HuH-7 (cell line): ENCODE measurements around the gene CSRNP3.
"Not testable (repeated sequence)": the region's sequence is repeated elsewhere in the genome, so short reads cannot be mapped to it uniquely, and the experiment has no call there.

Experiments used
- DNase-seq: peaks from one replicate; pipeline ENCODE4 v3.0.0; 2011; ENCODE audit warnings: low spot score

Gene CSRNP3

DNA sequence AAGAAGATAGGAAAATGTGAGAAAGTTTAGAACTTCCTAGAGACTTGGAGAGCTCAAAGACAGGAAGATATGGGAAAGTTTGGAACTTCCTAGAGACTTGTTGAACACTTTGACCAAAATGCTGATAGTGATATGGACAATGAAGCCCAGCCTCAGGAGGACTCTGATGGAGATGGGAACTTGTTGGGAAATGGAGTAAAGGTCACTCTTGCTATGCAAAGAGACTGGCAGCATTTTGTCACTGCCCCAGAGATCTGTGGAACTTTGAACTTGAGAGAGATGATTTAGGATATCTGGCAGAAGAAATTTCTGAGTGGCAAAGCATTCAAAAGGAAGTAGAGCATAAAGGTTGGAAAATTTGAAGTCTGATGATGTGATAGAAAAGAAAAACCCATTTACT lies 121.5 kb downstream of the CSRNP3 start:
- not testable (repeated sequence) for DNase-seq

DNA sequence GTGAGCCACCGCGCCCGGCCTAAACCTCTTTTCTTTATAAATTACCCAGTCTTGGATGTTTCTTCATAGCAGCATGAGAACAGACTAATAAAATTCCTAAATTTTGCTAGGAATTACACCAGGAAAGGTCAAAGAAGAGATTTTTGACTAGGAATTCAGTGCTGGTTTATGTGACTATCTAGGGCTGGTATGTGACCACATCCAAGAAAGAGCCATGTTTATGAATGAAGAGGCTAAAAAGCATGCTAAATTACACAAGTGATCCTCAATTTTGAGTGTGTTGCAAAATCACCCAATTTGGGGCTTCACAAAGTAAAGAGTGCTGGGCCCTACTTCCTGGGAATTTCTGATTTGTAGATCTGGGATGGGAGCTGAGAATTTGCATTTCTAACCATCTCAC lies 123.6 kb downstream of the CSRNP3 start:
- no peak for DNase-seq

DNA sequence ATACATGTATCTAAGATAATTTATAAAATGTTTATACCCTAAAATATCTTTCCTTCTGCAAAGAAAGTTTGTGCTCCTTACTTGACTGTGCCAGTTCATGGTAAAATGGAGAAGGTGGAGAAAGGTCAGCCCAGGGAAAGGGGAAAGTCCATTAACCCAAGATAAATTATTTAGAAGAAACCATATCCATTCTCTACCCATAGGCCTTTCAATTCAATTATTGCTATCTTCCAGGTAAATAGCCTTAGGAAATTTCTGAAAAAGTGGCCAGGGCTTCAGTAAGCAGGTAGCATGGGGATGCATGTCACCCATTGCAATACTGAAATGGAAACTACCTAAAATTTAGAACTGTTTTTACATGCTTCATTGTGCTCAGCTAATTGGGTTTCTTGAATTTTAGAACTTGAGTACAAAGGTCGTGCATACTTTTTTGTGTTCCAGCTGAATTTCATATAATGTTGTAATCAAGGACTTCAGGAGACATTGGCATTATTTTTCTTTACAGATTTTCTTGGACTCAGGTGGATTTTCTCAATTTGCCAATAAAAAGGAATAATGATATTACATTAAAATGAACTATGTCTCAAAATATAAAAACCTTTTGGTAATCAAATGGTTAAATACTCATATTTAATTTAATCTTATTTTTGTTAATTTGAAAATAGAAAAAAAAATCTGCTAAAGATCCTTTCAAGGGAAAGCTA lies 124.9 kb downstream of the CSRNP3 start:
- DNase-seq = no peak

DNA sequence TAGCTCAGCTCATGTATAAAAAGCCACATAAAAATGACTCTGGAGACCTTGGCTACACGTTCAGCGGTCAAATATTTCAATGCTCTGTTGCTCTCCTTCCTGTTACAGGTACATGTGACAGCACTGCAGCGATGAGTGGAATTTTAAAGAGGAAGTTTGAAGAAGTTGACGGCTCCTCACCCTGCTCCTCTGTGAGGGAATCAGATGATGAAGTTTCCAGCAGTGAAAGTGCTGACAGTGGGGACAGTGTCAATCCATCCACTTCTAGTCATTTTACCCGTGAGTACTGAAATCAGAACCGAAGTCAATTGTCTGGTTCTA lies 125.4 kb downstream of the CSRNP3 start:
- no peak for DNase-seq

DNA sequence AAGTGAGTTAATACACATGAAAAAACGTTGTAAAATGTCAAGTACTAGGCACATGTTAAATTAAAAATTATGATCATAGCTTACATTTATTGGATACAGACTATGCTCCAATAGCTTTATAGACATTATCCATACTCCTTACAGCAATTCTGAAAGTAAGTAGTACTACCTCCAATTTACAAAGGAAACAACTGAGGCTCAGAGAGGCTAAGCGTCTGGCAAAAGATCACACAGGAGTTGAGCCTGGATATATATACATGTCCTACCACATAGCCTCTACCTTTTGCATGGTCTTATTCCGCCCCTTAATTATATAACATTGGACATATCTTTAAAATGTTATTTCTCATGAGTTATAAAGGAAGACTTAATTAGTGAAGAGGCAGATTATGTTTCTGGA lies 127.3 kb downstream of the CSRNP3 start:
- no peak for DNase-seq

DNA sequence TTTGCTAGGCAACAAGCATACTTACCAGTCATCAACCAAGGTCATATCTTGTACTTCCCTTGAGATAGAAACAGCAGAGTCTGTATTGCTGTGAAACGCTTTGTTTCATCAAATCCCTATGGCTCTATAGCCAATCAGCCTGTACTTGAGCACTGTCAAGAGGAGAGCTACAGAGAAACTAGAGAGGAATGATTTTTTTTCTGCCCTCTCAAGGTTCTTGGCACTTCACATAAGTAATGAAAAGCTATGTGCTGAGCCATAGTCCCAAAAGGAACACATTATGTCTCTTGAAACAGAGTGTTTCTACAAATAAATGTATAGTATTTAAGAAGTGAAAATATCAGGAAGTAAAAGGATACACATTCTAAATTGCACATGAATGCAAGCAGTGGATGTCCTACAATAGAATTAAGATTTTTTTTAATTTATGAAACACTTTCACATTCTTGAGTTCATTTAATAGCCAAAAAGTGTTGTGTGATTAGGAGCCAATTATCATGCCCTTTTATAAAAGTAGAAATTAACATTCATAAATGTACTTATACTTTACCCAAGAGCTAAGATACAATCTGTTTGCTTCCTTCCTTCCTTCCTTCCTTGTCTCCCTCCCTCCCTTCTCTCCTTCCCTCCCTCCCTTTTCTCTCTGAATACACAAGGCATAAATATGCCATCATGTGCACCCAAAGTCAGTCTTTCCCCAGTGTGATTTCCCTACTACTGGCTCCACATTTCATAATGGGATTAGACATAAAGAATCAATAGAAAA lies 131.8 kb downstream of the CSRNP3 start:
- peak; percentile 36 for DNase-seq

DNA sequence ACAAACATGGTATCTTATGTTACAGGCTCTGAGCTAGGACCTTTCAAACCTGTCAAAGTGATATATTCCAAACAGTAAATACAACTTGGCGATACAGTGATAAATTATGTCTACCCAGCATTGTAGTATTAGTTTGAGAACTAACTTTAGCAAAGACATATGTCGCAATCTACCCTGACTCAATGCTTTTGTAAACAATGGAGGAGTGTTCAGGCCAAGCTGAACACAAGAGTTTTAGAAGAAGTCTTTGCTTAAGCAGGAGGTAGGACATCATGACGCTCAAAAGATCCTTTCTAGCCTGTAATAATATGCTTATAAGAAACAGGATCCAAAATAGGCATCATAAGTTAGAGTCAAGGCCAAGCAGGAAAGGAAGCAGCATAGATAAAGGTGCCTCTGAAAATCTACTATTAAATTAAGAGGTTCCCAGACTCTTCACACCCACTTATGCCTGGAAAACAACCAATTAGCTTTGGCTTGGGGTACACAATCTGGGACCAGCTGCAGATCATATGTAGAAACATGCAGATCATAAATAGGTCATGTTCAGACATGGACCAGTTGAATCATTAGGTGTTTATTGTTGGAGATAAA lies 132.5 kb downstream of the CSRNP3 start:
- peak; percentile 18 for DNase-seq

DNA sequence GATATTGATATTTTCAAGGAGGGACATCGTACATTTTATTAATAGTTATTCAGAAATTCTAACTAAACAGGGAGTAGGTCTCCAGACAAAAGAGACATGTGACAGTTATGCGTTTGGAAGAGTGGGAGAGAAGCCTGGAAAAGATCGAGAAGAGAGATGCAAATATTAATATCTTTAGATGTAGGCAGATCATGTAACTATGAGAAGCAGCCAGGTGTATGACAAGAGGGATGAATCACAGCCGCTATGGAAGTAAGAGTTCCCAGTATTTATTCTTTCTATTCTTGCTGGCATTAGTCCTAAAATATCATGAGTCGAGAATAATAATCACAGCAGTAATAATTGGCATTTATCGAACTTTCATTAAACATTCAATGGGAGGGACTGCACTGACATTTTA lies 140.2 kb downstream of the CSRNP3 start:
- DNase-seq = no peak

DNA sequence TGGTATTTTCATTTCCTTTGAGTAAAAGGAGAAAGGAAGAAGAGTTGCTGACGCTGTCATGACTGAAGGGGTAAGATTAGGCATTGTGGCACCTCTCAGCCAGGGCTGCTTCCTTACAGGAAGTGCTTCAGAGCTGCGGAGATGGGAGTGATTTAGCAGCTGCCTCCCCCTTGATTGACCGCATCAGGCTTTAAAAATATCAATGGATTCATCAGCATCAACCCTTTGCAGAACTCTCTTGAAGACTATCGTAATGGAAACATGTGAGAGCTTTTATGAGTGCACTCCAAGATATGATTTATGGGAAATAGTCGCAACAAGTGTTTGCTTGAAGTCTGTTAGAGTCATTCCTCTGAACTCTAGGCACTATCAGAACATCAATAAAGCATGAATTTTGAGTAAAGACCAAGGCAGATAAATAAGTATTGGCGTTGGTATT lies 141.1 kb downstream of the CSRNP3 start:
- DNase-seq = no peak

DNA sequence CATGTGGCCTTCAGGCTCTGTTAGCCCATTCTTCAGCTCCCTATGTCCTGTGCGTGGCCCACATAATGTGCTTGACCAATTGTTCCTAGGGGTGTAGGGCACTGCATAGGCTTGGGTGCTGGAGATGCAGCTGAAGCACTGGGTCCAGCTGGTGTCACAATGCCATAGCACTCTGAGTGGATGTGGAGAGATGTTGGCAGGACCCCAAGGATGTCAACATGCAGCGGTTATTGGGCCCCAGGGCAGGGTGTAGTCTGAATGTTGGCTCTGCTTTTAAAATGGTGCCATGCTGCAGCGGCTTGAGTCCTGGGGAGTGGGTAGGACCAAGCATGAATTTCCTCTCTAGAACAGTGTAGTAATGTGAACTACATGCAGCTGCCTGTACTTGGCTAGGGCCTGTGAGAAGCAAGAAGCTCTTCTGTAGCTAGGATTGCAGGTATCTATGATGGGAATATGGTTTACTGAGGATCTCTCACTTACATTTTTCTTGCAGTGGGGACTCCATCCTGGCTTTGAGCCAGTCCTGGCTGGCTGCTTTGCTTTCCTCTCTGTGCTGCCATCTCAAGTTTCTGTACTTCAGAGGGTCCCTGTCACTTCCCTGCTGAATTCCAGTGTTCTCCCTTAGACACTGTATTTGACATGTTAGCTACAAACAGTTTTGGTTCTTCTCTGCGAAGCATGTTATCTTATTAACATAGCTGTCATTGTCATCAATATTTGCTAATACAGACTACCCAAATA lies 148.4 kb downstream of the CSRNP3 start:
- DNase-seq = no peak

DNA sequence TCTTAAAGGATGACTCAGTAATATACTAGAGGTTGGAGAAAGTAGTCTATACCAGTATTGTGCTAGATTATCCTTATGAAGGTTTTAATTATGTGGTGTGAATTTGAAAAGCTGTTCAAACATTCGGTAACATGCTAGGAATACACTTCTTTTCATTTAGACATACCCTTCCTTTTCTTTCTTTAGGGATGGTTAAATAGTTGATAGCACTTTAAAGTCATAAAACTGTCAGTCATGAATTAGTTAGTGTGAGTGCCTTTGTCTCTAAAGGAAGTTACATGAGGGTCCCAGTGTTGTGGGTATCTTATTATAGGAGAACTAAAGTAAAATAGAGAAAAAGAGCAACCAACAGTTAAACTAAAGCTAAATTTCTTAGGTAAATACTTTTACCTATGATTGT lies 149.3 kb downstream of the CSRNP3 start:
- DNase-seq = no peak

DNA sequence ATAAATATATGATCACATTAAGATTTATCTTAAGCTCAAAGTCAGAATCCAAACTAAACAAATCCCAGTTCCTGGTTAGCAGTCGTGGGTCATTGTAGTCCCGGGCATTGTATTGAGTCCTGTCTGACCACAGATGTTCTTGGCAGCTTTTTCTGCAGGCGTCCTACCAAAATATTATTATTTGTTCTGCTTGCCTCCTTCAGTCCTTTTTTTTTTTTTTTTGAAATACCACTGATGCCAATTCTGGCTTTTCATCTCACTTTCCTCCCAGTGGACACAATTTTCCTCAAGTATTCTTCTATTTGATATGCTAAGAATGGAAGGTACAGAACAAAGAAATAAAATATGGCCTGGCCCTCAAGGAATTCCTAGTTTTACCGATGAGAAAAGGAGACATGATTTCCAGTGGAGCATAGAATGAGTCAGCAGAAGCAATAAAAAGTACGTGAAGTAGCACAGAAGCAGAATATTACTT lies 151.6 kb downstream of the CSRNP3 start:
- DNase-seq = no peak

DNA sequence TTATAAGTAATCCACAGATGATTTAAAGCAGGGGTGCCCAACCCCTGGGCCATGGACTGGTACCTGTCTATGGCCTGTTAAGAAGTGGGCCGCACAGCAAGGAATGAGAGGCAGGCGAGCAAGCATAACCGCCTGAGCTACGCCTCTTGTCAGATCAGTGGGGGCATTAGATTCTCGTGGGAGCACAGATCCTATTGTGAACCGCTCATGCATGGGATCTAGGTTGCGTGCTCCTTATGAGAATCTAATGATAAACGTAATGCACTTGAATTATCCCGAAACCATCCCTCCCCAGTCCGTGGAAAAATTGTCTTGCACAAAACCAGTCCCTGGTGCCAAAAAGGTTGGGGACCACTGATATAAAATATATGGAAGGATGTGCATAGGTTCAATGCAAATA lies 153.7 kb downstream of the CSRNP3 start:
- no peak for DNase-seq

DNA sequence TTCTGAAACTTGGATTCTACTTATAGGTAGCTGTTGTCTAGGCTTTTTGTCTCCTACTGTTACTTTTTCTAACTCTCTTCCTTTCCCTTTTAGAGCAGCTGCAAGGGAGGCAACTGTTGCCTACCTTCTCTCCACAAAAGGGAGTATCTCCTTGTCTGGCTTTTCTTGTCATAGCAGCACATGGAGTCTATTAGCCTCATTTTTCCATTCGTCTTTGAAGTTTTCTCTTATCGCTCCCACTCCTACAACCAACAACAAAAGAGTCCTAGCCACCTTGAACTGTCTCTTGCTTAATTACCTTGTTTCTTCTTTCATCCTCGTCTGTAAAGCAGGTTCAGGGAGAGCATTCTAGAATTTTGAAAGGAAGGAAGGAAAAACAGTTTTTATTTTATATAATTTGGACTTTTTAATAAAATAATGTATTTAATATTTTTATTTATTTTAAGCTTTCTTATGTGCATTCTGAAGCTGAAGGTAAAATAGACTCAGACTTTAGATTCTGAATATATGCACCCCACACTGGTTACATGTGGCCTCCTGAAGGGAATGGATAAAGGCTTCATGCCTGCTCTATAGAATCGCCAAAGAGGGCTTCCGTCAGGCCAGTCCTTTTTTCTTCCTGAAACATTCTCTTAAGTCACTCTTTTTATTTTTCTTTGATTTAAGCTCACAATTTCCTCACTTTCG lies 154.4 kb downstream of the CSRNP3 start:
- DNase-seq = no peak

DNA sequence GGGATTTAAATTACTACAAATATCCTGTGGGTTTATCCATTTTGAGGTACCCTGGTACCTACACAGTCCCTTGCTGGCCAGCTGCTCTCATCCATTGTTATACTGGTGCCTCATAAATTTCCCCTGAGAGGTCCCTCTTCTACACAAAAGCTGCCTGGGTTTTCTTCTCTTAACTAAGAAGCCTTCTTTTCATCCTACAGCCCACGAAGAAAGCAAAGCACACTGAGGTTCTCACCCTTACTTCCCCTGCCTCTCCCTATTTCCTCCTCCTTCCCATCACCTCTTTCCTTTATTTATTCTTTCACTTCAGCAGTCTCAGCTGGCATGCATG lies 154.9 kb downstream of the CSRNP3 start:
- no peak for DNase-seq

DNA sequence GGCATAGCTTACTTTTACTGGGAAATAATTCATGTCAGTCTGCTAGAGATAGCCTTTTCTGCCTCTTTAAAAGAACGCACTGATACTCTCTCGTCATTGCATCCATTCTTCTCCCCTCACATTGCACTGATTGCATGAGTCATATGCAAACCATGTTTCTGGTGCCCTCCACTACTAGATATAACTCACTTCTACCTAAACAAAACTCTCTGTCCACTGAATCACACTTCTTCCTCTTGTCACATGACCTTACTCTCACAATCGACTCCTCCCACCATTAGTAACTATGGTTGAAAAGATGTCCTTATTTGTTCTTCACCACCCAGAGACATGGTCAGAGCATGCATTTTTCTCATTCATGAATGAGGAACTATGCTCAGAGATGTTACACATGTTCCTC lies 158.0 kb downstream of the CSRNP3 start:
- DNase-seq = no peak

DNA sequence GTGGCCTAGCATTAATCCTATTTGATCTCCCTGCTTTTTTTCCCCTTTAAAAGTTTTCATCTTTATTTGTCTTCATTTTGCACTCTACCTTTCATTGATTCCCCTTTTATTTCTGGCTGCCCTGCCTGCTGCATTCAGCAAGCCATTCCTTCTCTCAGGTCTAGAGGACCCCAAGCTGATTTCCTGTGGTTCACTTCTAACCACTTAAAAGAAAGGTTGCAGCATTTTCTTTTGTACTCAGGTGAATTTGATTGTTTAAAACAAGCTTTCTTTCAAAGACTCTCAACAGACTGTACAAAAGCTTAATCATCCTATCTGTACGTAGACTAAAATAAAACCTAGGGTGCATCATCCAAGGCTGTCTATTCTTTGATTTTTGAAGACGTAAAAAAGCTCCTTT lies 160.3 kb downstream of the CSRNP3 start:
- DNase-seq = no peak

DNA sequence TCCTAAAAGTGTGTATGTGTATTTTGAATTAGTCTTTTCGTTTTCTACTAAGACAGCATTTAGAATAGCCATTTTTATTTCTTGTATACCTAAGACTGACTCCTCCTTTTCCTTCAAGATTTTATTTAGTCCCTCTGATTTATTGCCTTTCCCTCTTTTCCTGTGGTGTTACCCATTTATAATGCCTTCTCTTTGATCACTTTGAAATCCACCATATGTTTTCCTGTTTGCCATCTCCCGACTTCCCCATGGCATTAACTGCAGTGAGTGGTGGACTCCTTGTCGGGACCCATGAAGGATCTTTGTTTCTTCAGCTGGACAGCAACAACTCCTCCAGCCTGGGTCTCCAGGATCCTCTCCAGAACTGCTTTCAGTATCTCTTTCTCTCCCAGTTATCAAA lies 160.7 kb downstream of the CSRNP3 start:
- no peak for DNase-seq

DNA sequence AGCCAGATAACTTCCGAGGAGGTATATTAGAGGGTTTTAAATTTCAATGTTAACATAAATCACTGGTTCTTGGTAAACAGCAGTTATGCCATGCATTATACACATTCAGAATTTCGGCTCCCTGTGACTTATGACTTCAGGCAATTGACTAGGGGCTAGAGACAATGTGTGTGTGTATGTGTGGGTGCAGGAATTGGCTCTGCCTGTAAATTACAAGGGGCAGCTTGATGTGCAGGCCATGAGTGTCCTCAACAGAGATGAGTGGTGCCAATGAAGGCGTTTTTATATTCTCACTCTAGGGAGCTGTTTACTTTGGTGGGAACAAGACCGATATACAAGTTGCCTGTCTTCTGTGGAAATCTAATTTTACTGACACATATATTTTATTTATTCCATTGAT lies 161.6 kb downstream of the CSRNP3 start:
- DNase-seq = no peak

DNA sequence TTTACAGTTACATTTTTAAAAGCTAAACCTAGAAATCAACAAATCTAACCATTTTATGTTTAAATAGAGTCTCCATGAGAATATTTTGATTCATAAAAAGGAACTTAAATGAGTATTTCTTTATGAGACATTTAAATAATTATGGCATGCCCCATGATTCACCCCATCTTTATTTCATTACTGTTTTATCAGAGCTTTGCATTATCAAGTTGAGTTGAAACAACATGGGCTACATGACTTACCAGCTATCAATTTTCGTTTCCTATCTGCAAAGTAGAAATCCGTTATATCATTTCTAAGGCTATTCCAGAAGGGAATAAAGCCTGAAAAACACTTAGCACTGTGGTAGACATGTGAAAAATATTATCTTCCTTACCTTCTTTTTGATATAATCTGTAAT lies 163.1 kb downstream of the CSRNP3 start:
- no peak for DNase-seq

DNA sequence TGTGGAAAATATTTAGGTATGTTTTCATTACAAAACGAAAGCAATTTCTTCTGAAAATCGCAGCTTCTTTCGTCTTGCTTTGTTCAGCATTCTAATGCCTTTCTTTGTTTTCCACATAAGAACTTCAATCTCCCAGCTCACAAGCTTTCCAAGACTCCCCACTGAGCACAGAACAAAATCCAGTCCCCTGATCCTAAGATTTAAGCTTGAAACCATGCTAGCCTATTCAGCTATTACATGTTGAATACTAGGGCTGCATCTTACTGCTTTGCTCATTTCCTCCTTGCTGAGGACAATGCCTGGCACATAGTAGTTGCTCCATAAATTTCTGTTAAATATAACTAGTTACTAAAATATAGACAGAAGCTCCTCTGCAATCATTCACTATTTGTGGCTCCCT lies 163.9 kb downstream of the CSRNP3 start:
- DNase-seq = no peak

DNA sequence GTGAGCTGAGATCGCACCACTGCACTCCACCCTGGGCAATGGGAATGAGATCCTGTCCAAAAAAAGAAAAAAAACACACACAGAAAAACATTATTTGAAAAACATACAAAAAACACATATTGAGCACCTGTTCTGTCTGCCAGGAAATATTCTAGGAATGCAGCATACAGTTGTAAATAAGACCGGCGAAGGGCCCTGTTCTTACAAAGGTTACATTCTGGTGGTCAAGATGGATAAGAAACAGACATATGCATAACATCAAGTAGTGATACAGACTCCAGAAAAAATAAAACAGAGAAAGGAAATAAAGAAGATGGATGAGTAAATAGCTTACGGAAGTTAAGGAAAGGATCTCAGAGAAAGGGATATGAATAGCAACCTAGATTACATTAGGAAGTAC lies 164.8 kb downstream of the CSRNP3 start:
- no peak for DNase-seq
